ENCODE data around the gene PLEKHA3.
"Not testable (repeated sequence)": the region's sequence is repeated elsewhere in the genome, so short reads cannot be mapped to it uniquely, and the experiment has no call there.

PLEKHA3 gene

DNA sequence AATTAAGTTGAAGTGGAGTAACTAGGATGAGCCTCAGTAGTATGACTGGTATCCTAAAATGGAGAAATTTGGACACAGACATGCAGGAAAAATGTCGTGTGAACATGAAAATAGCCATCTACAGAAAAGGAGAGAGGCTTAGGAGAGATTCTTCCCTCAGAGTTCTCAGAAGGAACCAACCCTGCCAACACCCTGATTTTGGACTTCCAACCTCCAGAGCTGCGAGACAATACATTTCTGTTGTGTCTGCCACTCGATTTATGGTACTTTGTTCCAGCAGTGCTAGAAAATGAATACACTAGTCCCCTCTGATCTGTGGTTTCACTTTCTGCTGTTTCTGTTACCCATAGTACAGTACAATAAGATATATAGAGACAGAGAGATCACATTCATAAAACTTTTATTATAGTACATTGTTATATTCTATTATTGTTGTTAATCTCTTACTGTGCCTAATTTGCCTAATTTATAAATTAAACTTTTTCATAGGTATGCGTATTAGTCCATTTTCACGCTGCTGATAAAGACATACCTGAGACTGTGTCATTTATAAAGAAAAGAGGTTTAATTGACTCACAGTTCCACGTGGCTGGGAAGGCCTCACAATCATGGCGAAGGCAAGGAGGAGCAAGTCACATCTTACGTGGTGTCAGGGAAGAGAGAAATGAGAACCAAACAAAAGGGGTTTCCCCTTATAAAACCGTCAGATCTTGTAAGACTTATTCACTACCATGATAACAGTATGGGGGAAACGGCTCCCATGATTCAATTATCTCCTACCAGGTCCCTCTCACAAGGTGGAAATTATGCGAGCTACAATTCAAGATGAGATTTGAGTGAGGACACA lies 41.3 kb downstream of the PLEKHA3 start:
- Histone ChIP-seq H3K9me3 (ENCODE audit: control insufficient read depth, low read length) (no peaks in the 10 kb centered on the region), H3K36me3 (ENCODE audit: control insufficient read depth, insufficient read depth, low read length) (no peaks in the 10 kb centered on the region), H3K27me3 (ENCODE audit: control insufficient read depth, insufficient read depth, low read length, poor library complexity, severe bottlenecking) (no peaks in the 10 kb centered on the region), H3K4me1 (ENCODE audit: control insufficient read depth, insufficient read depth, low read length) (no peaks in the 10 kb centered on the region), H3K27ac (ENCODE audit: insufficient read depth, low read depth, low read length, poor library complexity, severe bottlenecking) (no peak overlapping the region), H3K4me3 (ENCODE audit: insufficient read depth, low read depth, low read length) (no peak overlapping the region)
- WGBS, 2 experiments: 93 to 94% methylated on average over 11 of the region's 11 CpGs

DNA sequence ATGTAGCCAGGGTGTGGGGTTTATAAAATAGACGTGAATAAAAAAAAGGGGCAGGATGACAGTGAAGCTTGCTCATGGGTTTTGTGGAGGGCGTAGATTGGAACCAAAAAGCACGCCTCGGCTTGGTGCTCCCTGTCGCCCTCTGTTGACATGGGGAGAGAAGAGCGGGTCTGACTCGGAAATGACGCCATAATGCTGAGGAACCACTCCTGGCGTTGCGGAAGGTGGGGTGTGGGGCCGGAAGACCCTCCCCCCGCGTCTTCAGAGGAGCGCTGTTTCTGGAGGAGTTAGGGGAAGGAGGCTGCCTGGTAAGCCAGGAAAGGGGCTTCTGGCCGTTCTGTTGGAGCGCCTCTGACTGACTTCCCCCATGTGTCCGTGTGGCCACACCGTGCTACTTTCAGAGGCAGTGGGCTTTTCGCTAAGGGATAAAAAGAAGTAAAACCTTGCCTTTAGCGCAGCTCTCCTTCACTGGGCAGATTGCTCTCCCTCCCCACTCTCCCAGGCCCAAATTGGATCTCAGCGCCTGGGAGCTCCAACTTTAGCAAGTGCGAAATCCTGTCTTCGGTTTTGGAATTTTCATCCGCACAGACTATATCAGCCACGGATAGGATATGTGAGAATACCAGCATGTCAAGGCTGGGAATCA lies 42.8 kb downstream of the PLEKHA3 start:
- Histone ChIP-seq H3K4me1 (ENCODE audit: control insufficient read depth, insufficient read depth, low read length) (no peaks in the 10 kb centered on the region), H3K4me3 (ENCODE audit: insufficient read depth, low read depth, low read length) (peak overlapping the region; percentile 69), H3K27ac (ENCODE audit: insufficient read depth, low read depth, low read length, poor library complexity, severe bottlenecking) (peak overlapping the region; percentile 45), H3K27me3 (ENCODE audit: control insufficient read depth, insufficient read depth, low read length, poor library complexity, severe bottlenecking) (no peaks in the 10 kb centered on the region), H3K36me3 (ENCODE audit: control insufficient read depth, insufficient read depth, low read length) (no peaks in the 10 kb centered on the region), H3K9me3 (ENCODE audit: control insufficient read depth, low read length) (no peaks in the 10 kb centered on the region)
- WGBS, 2 experiments: 49% methylated on average over 25 of the region's 25 CpGs

GRCh38 chr2:178523596-178524134 lies 43.4 kb downstream of the PLEKHA3 start:
- WGBS, 2 experiments: 61 to 65% methylated on average over 8 of the region's 8 CpGs

DNA sequence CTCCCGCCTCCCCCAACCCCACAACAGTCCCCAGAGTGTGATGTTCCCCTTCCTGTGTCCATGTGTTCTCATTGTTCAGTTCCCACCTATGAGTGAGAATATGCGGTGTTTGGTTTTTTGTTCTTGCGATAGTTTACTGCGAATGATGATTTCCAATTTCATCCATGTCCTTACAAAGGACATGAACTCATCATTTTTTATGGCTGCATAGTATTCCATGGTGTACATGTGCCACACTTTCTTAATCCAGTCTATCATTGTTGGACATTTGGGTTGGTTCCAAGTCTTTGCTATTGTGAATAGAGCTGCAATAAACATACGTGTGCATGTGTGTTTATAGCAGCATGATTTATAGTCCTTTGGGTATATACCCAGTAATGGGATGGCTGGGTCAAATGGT lies 44.8 kb downstream of the PLEKHA3 start:
- H3K27me3 ChIP-seq (ENCODE audit: control insufficient read depth, insufficient read depth, low read length, poor library complexity, severe bottlenecking); H3K4me1 ChIP-seq (ENCODE audit: control insufficient read depth, insufficient read depth, low read length); H3K4me3 ChIP-seq (ENCODE audit: insufficient read depth, low read depth, low read length); H3K27ac ChIP-seq (ENCODE audit: insufficient read depth, low read depth, low read length, poor library complexity, severe bottlenecking); H3K9me3 ChIP-seq (ENCODE audit: control insufficient read depth, low read length); H3K36me3 ChIP-seq (ENCODE audit: control insufficient read depth, insufficient read depth, low read length): not testable (repeated sequence)
- 80 to 94% methylated on average over 1 to 2 of the region's 5 CpGs for WGBS, 2 experiments

More at GRCh38 chr2:178523596-178524134, 43.4 kb downstream of the PLEKHA3 start:
- Histone ChIP-seq H3K4me1 (ENCODE audit: control insufficient read depth, insufficient read depth, low read length) (no peaks in the 10 kb centered on the region), H3K9me3 (ENCODE audit: control insufficient read depth, low read length) (no peaks in the 10 kb centered on the region), H3K36me3 (ENCODE audit: control insufficient read depth, insufficient read depth, low read length) (no peaks in the 10 kb centered on the region), H3K27ac (ENCODE audit: insufficient read depth, low read depth, low read length, poor library complexity, severe bottlenecking) (peak overlapping the region; percentile 45), H3K4me3 (ENCODE audit: insufficient read depth, low read depth, low read length) (peak overlapping the region; percentile 69), H3K27me3 (ENCODE audit: control insufficient read depth, insufficient read depth, low read length, poor library complexity, severe bottlenecking) (no peaks in the 10 kb centered on the region)

DNA sequence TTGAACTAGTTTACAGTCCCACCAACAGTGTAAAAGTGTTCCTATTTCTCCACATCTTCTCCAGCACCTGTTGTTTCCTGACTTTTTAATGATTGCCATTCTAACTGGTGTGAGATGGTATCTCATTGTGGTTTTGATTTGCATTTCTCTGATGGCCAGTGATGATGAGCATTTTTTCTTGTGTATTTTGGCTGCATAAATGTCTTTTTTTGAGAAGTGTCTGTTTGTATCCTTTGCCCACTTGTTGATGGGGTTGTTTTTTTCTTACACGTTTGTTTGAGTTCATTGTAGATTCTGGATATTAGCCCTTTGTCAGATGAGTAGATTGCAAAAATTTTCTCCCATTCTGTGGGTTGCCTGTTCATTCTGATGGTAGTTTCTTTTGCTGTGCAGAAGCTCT lies 45.2 kb downstream of the PLEKHA3 start:
- not testable (repeated sequence) for H3K27me3 ChIP-seq (ENCODE audit: control insufficient read depth, insufficient read depth, low read length, poor library complexity, severe bottlenecking); H3K4me3 ChIP-seq (ENCODE audit: insufficient read depth, low read depth, low read length); H3K4me1 ChIP-seq (ENCODE audit: control insufficient read depth, insufficient read depth, low read length); H3K27ac ChIP-seq (ENCODE audit: insufficient read depth, low read depth, low read length, poor library complexity, severe bottlenecking); H3K9me3 ChIP-seq (ENCODE audit: control insufficient read depth, low read length); H3K36me3 ChIP-seq (ENCODE audit: control insufficient read depth, insufficient read depth, low read length)
- no CpG with 5 or more reads among the region's 1 CpG for WGBS, 2 experiments

DNA sequence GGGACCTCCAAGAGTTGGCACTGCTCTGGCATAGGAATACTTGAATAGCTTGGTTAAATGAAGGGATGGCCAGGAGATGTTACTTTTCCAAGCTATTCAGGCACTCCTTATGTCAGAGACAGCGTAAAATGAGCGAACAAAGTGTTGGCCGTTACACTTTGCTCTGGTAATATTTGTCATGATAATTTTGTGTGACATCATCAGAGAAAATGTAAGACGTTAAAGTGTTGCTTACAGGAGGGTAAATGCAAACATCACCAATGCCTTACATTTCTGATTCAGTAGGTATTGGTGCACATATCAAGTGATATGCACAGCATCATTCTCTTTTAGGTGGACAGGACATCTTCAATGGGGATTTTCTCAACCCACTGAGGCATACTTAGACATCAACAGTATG lies 46.0 kb downstream of the PLEKHA3 start:
- no peak overlapping the region for H3K27ac ChIP-seq (ENCODE audit: insufficient read depth, low read depth, low read length, poor library complexity, severe bottlenecking)
- WGBS, 2 experiments: 90 to 94% methylated on average over 4 of the region's 4 CpGs
- no peak overlapping the region for H3K4me3 ChIP-seq (ENCODE audit: insufficient read depth, low read depth, low read length)
- H3K27me3 ChIP-seq (ENCODE audit: control insufficient read depth, insufficient read depth, low read length, poor library complexity, severe bottlenecking): no peaks in the 10 kb centered on the region
- no peaks in the 10 kb centered on the region for H3K9me3 ChIP-seq (ENCODE audit: control insufficient read depth, low read length)
- no peaks in the 10 kb centered on the region for H3K36me3 ChIP-seq (ENCODE audit: control insufficient read depth, insufficient read depth, low read length)
- H3K4me1 ChIP-seq (ENCODE audit: control insufficient read depth, insufficient read depth, low read length): no peaks in the 10 kb centered on the region

DNA sequence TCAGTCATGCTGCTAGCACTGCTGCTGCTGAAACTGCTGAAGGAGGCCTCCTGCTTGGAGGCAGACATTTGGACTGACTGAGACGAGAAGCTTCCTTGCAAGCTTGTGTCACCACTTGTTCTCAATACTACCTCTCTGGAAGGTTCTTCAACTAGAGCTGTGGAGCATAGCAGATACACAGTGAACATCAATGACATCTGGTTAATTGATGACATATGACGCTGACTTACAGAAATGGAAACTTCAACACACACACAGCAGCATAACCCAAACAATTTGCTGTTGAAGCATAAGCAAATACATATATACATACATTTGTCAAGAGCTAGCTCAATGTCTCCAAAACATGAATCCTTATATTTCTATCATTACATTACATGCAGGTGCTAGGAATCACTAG lies 47.3 kb downstream of the PLEKHA3 start:
- Histone ChIP-seq H3K9me3 (ENCODE audit: control insufficient read depth, low read length) (no peaks in the 10 kb centered on the region), H3K4me3 (ENCODE audit: insufficient read depth, low read depth, low read length) (no peak overlapping the region), H3K27ac (ENCODE audit: insufficient read depth, low read depth, low read length, poor library complexity, severe bottlenecking) (no peak overlapping the region), H3K4me1 (ENCODE audit: control insufficient read depth, insufficient read depth, low read length) (no peaks in the 10 kb centered on the region), H3K27me3 (ENCODE audit: control insufficient read depth, insufficient read depth, low read length, poor library complexity, severe bottlenecking) (no peaks in the 10 kb centered on the region), H3K36me3 (ENCODE audit: control insufficient read depth, insufficient read depth, low read length) (no peaks in the 10 kb centered on the region)
- 93 to 100% methylated on average over 2 of the region's 2 CpGs for WGBS, 2 experiments

- H3K36me3 ChIP-seq (ENCODE audit: control insufficient read depth, insufficient read depth, low read length): no peaks in the 10 kb centered on the region
- no peaks in the 10 kb centered on the region for H3K9me3 ChIP-seq (ENCODE audit: control insufficient read depth, low read length)
- H3K4me1 ChIP-seq (ENCODE audit: control insufficient read depth, insufficient read depth, low read length): no peaks in the 10 kb centered on the region
- 92 to 99% methylated on average over 5 of the region's 5 CpGs for WGBS, 2 experiments
- H3K27me3 ChIP-seq (ENCODE audit: control insufficient read depth, insufficient read depth, low read length, poor library complexity, severe bottlenecking): no peaks in the 10 kb centered on the region
- no peak overlapping the region for H3K4me3 ChIP-seq (ENCODE audit: insufficient read depth, low read depth, low read length)
- no peak overlapping the region for H3K27ac ChIP-seq (ENCODE audit: insufficient read depth, low read depth, low read length, poor library complexity, severe bottlenecking)
These were observed 48.4 kb downstream of the PLEKHA3 start for GRCh38 chr2:178528647-178529046.

GRCh38 chr2:178529194-178529593 lies 48.9 kb downstream of the PLEKHA3 start:
- H3K27ac ChIP-seq (ENCODE audit: insufficient read depth, low read depth, low read length, poor library complexity, severe bottlenecking): no peak overlapping the region
- H3K4me1 ChIP-seq (ENCODE audit: control insufficient read depth, insufficient read depth, low read length): no peaks in the 10 kb centered on the region
- H3K27me3 ChIP-seq (ENCODE audit: control insufficient read depth, insufficient read depth, low read length, poor library complexity, severe bottlenecking): no peaks in the 10 kb centered on the region
- no peaks in the 10 kb centered on the region for H3K9me3 ChIP-seq (ENCODE audit: control insufficient read depth, low read length)
- 100% methylated on average over 1 to 2 of the region's 2 CpGs for WGBS, 2 experiments
- no peak overlapping the region for H3K4me3 ChIP-seq (ENCODE audit: insufficient read depth, low read depth, low read length)
- no peaks in the 10 kb centered on the region for H3K36me3 ChIP-seq (ENCODE audit: control insufficient read depth, insufficient read depth, low read length)

DNA sequence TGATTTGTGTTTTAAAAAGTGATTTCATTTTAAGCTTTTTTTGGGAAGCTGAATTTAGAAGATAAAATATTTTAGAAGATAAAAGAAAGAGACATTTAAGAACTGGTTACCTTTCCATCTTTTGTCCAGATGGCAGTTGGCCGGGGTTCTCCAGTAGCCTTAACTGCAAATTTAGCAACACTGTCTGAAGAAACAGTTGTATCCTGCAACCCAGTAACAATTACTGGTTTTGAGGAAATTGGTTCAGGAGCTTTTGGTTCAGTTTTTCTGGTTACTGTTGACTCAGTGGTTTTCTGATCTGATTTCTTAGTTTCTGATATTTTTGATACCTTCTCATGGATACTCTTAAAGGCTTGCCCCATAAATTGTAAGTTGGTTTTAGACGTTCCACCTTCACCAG lies 49.9 kb downstream of the PLEKHA3 start:
- no peaks in the 10 kb centered on the region for H3K27me3 ChIP-seq (ENCODE audit: control insufficient read depth, insufficient read depth, low read length, poor library complexity, severe bottlenecking)
- H3K36me3 ChIP-seq (ENCODE audit: control insufficient read depth, insufficient read depth, low read length): no peaks in the 10 kb centered on the region
- 89 to 94% methylated on average over 2 of the region's 2 CpGs for WGBS, 2 experiments

More for the DNA sequence above, 49.9 kb downstream of the PLEKHA3 start:
- Histone ChIP-seq H3K9me3 (ENCODE audit: control insufficient read depth, low read length) (no peaks in the 10 kb centered on the region), H3K4me3 (ENCODE audit: insufficient read depth, low read depth, low read length) (no peak overlapping the region), H3K4me1 (ENCODE audit: control insufficient read depth, insufficient read depth, low read length) (no peaks in the 10 kb centered on the region), H3K27ac (ENCODE audit: insufficient read depth, low read depth, low read length, poor library complexity, severe bottlenecking) (no peak overlapping the region)
